Stimulated activated CD8-positive, alpha-beta memory T cell treated with anti-CD3 and anti-CD28 coated beads, Interleukin-4, amount 100 ng/mL, for 4 hours (primary cell): Measurements from ENCODE around the gene UPF1.
"Not testable (repeated sequence)": the region's sequence is repeated elsewhere in the genome, so short reads cannot be mapped to it uniquely, and the experiment has no call there.

ENCODE experiments used
- DNase-seq, 2 donors: peaks; one replicate each; pipeline ENCODE4 v3.0.0-alpha.2; 2020; ENCODE audit warnings: low read depth in 2 of 2, low spot score in 1 of 2

Gene UPF1

GRCh38 chr19:18798384-18799352, 33.1 kb upstream of the UPF1 start:
- no peak for DNase-seq

DNA sequence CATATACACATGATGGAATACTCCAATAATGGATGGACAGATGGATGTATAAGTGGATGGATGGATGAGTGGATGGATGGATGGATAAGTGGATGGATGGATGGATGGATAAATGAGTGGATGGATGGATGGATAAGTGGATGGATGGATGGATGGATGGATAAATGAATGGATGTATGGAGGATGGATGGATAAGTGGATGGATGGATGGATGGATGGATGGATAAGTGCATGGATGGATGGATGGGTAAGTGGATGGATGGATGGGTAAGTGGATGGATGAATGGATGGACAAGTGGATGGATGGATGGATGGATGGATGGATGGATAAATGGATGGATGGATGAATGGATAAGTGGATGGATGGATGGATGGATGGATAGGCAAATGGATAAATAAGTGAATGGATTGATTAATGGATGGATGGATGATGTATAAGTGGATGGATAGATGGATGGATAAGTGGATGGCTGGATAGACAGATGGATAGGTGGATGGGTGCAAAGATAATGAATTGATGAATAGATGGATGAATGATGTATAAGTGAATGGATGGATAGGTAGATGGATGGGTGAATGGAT, 32.3 kb upstream of the UPF1 start:
- DNase-seq = no peak

- no peak for DNase-seq
Observed at GRCh38 chr19:18800079-18800478, 31.7 kb upstream of the UPF1 start.

DNA sequence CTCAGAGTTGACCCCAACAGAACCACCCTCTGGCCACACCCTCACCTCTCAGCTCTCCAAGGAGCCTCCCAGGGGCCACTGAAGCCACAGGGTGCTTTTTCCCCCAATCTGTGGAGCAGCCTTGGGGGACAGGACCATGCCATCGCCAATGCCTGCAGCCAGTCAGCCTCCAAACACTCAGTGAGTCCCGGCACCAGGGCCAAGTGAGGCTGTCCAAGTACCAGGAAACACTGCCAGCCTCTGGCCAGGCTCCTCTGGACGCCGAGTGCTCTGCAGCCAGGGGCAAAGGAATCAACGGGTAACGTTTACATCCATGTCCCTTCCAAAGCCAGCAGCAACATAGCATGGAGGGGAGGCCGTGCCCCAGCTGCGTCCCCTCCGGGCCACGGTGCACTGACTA, 31.1 kb upstream of the UPF1 start:
- DNase-seq = no peak

DNA sequence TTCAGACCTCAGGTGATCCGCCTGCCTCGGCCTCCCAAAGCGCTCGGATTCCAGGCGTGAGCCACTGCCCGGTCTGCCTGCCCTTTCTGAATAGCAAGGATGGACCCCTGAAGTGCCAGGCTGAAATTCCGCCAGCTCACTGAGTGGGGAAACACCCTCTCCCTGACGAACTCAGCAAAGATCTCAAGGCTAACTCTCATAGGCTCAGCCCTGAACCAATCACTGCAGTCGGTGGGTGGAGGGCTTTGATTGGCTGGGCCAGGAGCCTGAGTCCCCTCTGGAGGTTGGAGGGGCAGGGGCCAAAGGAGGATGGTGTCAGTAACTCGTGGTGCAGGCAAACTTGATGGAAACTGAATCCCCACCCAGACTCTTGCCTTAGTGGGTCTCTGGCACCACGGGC, 29.4 kb upstream of the UPF1 start:
- no peak for DNase-seq

GRCh38 chr19:18803550-18804138, 28.1 kb upstream of the UPF1 start:
- DNase-seq = no peak

DNA sequence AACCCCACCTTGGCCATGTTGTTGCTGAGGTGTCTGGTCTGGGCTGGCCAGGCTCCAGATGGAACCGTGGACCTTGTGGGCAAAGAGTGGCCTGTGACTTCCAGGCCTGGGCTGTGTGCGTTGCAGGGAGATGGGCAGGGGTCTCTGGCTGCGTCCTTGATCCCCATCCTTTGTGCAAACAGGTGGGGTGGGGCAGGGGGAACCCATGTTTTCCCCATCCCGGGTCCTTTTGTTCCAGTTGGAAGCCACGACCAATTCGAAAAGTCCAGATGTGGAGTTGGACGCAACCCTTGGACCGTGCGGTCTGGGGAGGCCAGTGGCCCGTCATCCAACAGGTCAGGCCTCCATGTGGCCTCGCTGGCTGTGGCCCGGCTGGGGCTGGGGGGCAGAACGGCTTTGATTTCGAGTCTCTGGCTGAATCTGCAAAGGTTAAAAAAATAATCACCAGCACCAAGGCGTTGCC, 27.6 kb upstream of the UPF1 start:
- no peak for DNase-seq

DNA sequence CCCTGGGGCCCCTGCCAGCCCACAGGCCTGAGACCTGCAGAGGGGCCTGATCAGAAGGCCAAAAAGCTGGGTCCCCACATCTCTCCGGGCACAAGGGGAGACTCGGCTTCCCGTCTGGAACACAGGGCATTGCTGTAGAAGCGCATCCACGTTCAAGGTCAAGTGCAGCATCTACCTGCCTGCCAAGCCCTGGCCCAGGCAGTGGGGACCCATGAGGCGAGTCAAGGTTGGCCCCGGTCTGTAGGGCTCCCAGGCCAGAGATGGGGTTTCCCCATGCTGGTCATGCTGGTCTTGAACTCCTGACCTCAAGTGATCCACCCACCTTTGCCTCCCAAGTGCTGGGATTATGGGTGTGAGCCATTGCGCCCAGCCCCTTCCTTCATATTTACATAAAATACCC, 27.1 kb upstream of the UPF1 start:
- no peak for DNase-seq

DNA sequence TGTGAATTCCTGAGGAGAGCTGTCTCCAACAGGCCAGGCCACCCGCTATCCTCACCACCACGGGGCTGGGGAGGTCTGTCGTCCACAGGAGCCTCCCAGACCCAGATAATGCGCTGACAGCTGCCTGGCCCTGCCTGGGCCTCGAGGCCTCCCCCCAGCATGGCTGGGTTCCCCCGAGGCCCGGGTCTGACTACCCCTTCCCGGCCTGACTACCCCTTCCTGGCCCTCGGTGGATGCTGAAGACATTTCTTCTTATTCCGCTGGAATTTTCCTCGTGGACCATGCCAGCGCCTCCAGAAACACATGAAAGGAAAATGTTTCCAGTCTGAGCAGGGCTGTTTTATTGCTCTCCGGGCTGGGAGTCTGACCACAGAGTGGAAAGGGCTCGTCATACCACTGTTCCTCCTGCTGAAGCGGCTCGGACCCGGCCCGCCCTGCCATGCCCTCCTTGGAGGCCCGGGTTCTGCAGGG, 23.9 kb upstream of the UPF1 start:
- DNase-seq = no peak

GRCh38 chr19:18809149-18809868, 22.4 kb upstream of the UPF1 start:
- no peak for DNase-seq

DNA sequence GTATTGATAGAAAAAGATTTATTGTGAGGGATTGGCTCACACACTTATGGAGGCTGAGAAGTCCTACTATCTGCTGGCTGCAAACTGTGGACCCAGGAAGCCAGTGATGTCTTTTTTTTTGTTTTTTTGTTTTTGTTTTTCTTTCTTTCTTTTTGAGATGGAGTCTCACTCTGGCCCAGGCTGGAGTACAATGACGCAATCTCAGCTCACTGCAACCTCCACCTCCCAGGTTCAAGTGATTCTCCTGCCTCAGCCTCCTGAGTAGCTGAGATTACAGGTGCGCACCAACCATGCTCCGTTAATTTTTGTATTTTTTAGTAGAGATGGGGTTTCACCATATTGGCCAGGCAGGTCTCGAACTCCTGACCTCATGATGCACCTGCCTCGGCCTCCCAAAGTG, 20.1 kb upstream of the UPF1 start:
- not testable (repeated sequence) for DNase-seq

- DNase-seq = no peak
Observed at GRCh38 chr19:18814063-18814462, 17.7 kb upstream of the UPF1 start.

DNA sequence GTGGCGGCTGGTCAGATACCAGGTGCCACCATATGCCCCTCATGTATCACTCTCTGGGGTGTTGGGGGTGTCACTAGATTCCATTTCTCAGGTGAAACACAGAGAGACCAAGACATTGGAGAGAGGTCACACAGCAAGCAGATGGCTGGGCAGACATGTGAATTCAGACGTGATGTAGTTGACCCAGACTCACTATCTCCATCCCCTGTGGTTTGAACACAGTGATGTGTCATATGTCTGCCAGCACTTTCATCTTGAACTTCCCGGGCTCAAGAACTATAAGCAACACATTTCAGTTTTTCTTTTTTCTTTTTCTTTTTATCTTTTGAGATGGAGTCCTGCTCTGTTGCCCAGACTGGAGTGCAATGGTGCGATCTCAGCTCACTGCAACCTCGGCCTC, 16.1 kb upstream of the UPF1 start:
- DNase-seq = no peak

DNA sequence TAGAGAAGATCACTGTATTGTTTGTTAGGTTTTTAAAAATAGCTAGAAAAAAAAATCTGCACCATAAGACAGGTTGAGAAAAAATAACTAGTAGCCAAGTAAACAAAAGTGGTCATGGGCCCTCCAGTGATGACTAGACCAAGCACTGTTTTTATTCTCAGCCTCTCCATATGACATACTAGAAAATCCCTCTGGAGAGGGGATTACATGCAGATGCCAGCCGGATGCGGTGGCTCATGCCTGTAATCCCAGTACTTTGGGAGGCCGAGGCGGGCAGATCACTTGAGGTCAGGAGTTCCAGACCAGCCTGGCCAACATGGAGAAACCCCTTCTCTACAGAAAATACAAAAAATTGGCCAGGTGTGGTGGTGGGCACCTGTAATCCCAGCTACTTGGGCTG, 15.1 kb upstream of the UPF1 start:
- DNase-seq = not testable (repeated sequence)

- DNase-seq = no peak
Observed at GRCh38 chr19:18817574-18817973, 14.2 kb upstream of the UPF1 start.

- DNase-seq = no peak
Observed at GRCh38 chr19:18828786-18829185, 3.0 kb upstream of the UPF1 start.

- DNase-seq = no peak
Observed at GRCh38 chr19:18830488-18830887, 1.3 kb upstream of the UPF1 start.

DNA sequence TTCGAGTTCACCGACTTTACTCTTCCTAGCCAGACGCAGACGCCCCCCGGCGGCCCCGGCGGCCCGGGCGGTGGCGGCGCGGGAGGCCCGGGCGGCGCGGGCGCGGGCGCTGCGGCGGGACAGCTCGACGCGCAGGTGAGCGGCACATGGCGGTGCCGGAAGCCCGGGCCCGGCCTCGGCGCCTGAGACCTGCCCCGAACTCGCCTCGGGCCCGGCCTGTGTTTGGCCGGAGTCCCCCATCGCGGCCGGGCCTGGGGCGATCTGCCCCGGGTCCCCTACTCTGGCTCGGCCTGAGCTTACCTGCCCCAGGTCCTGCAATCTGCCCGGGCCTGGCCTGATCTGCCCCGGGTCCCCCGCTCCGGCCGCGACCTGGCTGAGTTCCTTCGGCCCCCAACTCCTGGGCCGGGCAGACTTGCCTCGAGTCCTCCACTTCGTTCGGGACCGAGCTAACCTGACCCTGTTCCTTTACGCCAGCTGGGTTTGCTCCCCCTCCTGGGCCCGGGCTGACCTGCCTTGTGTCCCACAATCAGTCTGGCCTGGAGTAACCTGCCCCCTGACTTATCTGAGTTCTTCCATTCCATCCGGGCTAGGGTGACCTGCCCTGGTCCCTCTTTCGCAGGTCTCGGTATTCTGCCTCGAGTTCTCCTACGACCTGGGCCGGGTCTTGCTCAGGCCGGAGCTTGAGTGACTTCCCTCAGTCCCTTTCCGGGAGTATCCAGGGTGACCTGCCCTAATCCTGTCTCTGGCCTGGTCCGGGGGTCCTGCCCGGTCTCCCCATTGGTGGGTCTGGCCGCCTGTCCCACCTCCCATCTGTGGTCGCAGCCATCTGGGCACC, 764 bp downstream of the UPF1 start:
- DNase-seq = no peak

GRCh38 chr19:18833141-18833476, 1.4 kb downstream of the UPF1 start:
- no peak for DNase-seq

DNA sequence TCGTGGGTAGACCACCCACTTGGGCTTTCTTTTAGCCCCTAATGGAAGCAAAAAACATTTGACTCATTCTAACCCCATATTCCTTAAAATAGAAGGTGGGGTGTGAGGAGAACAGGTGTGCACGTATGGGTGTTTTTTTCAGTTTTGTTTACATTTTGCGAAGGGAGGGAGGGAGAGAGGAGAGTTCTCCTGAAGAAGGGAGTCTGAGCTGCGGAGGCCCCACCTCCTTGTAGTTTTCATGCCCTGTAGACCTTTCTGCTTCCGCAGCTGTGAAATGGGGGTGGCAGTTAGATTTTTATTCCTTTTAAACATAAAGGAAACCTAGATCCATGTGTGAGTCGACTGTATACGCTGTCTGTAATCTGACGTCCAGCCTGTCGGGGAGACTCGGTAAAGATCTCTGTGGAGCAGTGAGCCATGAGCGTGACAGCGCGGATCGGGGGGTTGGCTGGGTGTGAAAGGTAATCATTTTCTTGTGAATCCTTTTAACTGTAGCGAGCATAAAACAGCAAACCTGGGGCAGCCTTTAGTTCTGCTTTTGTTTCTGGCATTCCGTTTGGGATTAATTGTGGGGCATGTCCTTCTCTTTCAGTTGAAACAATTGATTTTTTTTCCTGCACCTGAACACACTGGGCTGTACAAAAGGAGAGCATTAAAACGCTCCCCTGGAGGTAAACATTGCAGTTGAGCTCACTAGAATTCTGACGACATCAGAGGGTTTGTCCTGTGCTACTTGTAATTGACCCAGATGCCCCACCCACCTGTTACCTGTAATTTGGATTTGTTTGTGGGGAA, 2.3 kb downstream of the UPF1 start:
- no peak for DNase-seq
